Body of pancreas (tissue), 4 donors: ENCODE data around the gene ALCAM. TPM values are rescaled to one million over a fixed set of nuclear protein-coding genes. Genes with fewer than 3 reads are reported as not detected.

Source experiments
- ATAC-seq: fragments of 150-250 bp; one replicate; pipeline ENCODE4 v1.9.1; 2016
- DNase-seq, 4 donors: peaks; one replicate each; pipeline ENCODE4 v3.0.0-alpha.2; 2019
- H3K27ac ChIP-seq, 4 donors: fragments of 200-600 bp; sonication (generic); 1 replicate in 3 of 4; 2 replicates in 1 of 4; pipeline versions ENCODE4 v1.5.1 to v1.6.1; 2016 to 2019; ENCODE audit warnings: mild to moderate bottlenecking in 1 of 4, mixed read lengths in 1 of 4, moderate library complexity in 1 of 4
- H3K27me3 ChIP-seq, 2 donors: fragments of 200-600 bp; sonication (generic); one replicate each; pipeline ENCODE4 v1.6.0; 2016; ENCODE audit warnings: mild to moderate bottlenecking in 1 of 2
- H3K36me3 ChIP-seq, 2 donors: fragments of 200-600 bp; sonication (generic); replicated peaks in 1 of 2; 2 replicates each; pipeline ENCODE4 v1.5.1; 2016; ENCODE audit warnings: low read depth in 2 of 2; ENCODE audit not compliant: insufficient read depth in 1 of 2
- H3K4me1 ChIP-seq: fragments of 200-600 bp; sonication (generic); one replicate; pipeline ENCODE4 v1.6.0; 2016
- H3K4me3 ChIP-seq, 2 donors: fragments of 200-600 bp; sonication (generic); 1 replicate in 1 of 2; 2 replicates in 1 of 2; pipeline ENCODE4 v1.5.1; 2016 to 2019
- H3K9me3 ChIP-seq, 3 donors: fragments of 200-600 bp; sonication (generic); 1 replicate in 2 of 3; 2 replicates in 1 of 3; pipeline ENCODE4 v1.5.1; 2016
- POLR2A ChIP-seq, 3 donors: fragments of 450-650 bp; IDR thresholded peaks; one replicate each; pipeline ENCODE4 v1.6.1; 2016; ENCODE audit warnings: antibody characterized with exemption in 3 of 3, mild to moderate bottlenecking in 2 of 3
- WGBS, 2 donors: methylation state at CpG; one replicate each; pipeline ENCODE4 v1.1.5; 2017; 5-methylcytosine and 5-hydroxymethylcytosine counted together
- intact Hi-C: fragments of 100-400 bp; cut with DNase I; formaldehyde crosslinking; loops from one replicate; pipeline ENCODE4 v1.15.1; 2023
- total RNA-seq, 2 donors: library from RNA; depleted of rRNA; stranded (reverse); fragments of >200 nt; gene quantifications; one replicate each; pipeline ENCODE4 v1.1.0, GENCODE V29; 2016
- TF ChIP-seq, protein P1 (sequence below), 7 experiments: fragments of 450-650 bp in 4 of 7; fragments of 200-600 bp in 3 of 7; sonication (generic) in 3 of 7; IDR thresholded peaks; one replicate each; pipeline ENCODE4 v1.5.1; 2016 to 2019; ENCODE audit warnings: antibody characterized with exemption in 7 of 7

Gene ALCAM
- total RNA-seq, 2 donors from 2014 or later: 34.8 to 35.3 TPM

DNA sequence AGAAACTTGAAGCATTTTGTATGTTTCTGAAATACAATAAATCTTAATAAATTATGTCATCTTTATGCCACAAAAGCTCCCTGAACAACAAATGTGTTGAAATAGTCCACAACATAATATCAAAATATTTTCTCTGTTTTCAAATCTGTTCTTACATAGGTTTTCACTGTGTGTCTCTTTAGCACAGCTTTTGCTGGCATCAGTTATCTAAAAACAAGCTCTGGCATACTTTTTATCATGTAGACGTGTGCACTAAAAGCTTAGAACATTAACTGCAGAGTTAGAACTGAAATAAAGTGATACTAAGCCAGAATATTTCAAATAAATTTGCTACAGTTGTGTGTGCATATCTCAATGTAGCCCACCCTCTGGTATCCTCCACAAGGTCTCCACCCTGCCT is 41.8 kb upstream of the ALCAM start:
- Histone ChIP-seq H3K27ac (no peak overlapping the region), H3K9me3 (no peaks in the 10 kb centered on the region), H3K36me3 (no peaks in the 10 kb centered on the region), H3K27me3 (no peaks in the 10 kb centered on the region), H3K4me3 (no peak overlapping the region), H3K4me1 (no peaks in the 10 kb centered on the region)
- no peak for ATAC-seq
- DNase-seq: no peak
- TF ChIP-seq, protein P1, sequence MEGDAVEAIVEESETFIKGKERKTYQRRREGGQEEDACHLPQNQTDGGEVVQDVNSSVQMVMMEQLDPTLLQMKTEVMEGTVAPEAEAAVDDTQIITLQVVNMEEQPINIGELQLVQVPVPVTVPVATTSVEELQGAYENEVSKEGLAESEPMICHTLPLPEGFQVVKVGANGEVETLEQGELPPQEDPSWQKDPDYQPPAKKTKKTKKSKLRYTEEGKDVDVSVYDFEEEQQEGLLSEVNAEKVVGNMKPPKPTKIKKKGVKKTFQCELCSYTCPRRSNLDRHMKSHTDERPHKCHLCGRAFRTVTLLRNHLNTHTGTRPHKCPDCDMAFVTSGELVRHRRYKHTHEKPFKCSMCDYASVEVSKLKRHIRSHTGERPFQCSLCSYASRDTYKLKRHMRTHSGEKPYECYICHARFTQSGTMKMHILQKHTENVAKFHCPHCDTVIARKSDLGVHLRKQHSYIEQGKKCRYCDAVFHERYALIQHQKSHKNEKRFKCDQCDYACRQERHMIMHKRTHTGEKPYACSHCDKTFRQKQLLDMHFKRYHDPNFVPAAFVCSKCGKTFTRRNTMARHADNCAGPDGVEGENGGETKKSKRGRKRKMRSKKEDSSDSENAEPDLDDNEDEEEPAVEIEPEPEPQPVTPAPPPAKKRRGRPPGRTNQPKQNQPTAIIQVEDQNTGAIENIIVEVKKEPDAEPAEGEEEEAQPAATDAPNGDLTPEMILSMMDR (IDR thresholded peaks at IDR 0.05): no peak
- no peak for TF ChIP-seq POLR2A (IDR thresholded peaks at IDR 0.05)
- intact Hi-C loops: no loop called here
- WGBS, 2 donors: 52 to 57% methylated on average over 1 of the region's 1 CpG

DNA sequence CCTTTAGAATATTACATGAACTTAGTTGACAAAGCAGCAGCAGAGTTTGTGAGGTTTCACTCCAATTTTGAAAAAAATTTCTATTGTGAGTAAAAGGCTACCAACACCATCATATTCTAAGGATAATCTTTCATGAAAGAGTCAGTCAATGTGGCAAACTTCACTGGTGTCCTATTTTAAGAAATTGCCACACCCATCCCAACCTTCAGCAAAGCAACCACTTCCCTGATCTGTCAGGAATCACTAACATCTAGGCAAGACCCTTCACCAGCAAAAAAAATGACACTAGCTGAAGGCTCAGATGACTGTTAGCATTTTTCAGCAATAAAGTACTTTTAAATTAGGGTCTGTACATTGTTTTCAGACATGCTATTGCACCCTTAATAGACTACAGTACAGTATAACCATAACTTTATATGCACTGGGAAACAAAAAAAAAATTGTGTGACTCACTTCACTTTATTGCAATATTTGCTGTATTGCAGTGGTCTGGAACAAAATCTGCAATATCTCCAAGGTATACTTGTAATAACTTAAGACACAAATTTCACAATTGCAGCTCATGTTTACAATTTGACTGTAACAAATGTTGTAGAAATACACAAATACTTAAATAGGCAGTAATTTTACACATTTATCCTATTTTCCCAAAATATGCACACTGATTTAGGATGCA is 38.9 kb upstream of the ALCAM start:
- ATAC-seq: no peak

DNA sequence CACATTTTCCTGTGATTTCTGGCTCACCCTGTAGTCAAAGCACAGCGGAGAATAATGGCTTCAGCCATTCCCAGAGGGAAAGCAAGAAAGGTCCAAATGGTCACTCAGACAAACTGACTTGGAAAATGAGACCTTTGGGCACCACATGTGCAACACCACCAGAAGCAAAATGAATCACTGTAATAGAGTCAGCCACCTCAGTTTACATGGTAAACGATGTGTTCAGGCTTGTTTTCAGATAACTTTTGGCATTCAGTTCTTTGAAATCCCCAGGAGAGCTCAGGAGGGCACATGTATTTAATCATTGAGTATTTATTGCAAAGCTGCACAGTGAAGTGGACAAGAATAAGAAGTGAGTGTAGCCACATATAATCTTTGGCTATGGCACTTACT is 38.4 kb upstream of the ALCAM start:
- TF ChIP-seq, protein P1 (IDR thresholded peaks at IDR 0.05): no peak
- no peak for TF ChIP-seq POLR2A (IDR thresholded peaks at IDR 0.05)
- WGBS, 2 donors: 71 to 78% methylated on average over 2 of the region's 2 CpGs
- intact Hi-C loops: no loop called here

More for the DNA sequence above, 38.9 kb upstream of the ALCAM start:
- H3K9me3 ChIP-seq: no peaks in the 10 kb centered on the region
- TF ChIP-seq, protein P1 (IDR thresholded peaks at IDR 0.05): no peak
- no peak for TF ChIP-seq POLR2A (IDR thresholded peaks at IDR 0.05)
- no peaks in the 10 kb centered on the region for H3K4me1 ChIP-seq
- intact Hi-C loops: no loop called here
- H3K27ac ChIP-seq: no peak overlapping the region
- DNase-seq: no peak
- H3K4me3 ChIP-seq: no peak overlapping the region
- H3K36me3 ChIP-seq: no peaks in the 10 kb centered on the region
- H3K27me3 ChIP-seq: no peaks in the 10 kb centered on the region

DNA sequence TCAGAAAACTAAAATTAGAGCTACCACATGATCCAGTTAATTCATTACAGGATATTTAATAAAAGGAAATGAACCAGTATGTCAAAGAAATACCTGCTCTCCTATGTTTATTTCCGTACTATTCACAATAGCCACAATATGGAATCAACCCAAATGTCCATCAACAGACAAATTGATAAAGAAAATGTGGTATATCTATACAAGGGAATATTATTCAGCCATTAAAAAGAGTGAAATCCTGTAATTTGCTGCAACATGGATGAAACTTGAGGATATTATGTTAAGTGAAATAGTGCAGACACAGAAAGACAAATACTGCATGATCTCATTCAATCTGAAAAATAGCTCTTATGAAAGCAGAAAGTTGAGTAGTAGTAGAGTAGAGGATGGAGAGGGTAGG is 33.7 kb upstream of the ALCAM start:
- DNase-seq: no peak
- H3K4me1 ChIP-seq: no peaks in the 10 kb centered on the region
- H3K36me3 ChIP-seq: no peaks in the 10 kb centered on the region
- no peak for ATAC-seq
- intact Hi-C loops: no loop called here
- no peaks in the 10 kb centered on the region for H3K9me3 ChIP-seq
- H3K27ac ChIP-seq: no peak overlapping the region
- no peaks in the 10 kb centered on the region for H3K27me3 ChIP-seq
- 67 to 70% methylated on average over 1 of the region's 1 CpG for WGBS, 2 donors
- no peak overlapping the region for H3K4me3 ChIP-seq
- TF ChIP-seq, protein P1 (IDR thresholded peaks at IDR 0.05): no peak
- TF ChIP-seq POLR2A (IDR thresholded peaks at IDR 0.05): no peak

More for the DNA sequence above, 38.4 kb upstream of the ALCAM start:
- no peaks in the 10 kb centered on the region for H3K4me1 ChIP-seq
- no peaks in the 10 kb centered on the region for H3K36me3 ChIP-seq
- no peaks in the 10 kb centered on the region for H3K9me3 ChIP-seq
- H3K27ac ChIP-seq: no peak overlapping the region
- ATAC-seq: no peak
- no peak overlapping the region for H3K4me3 ChIP-seq
- no peak for DNase-seq
- no peaks in the 10 kb centered on the region for H3K27me3 ChIP-seq
